ENCODE results near the gene DOK1. TPM values are rescaled to one million over a fixed set of nuclear protein-coding genes. Genes with fewer than 3 reads are reported as not detected.

Gene DOK1
- total and polyA plus RNA-seq, 9 donors: 6.4 to 8.7 (median 7.0) TPM

GRCh38 chr2:74525717-74526648, 28.5 kb upstream of the DOK1 start, which contains the start of gene DQX1:
TSS of gene DQX1 (minus strand) at chr2:74526231. CDS start at chr2:74525729, 502 bp downstream.
- peaks cover 17% of the 10 kb centered on the region for H3K4me1 ChIP-seq (ENCODE audit: control insufficient read depth, insufficient read depth, low read length)
- WGBS (ENCODE audit: insufficient coverage): 92% methylated on average over 4 of the region's 11 CpGs
- peaks cover 36% of the 10 kb centered on the region for H3K36me3 ChIP-seq (ENCODE audit: control insufficient read depth, insufficient read depth, low read length)
- no peaks in the 10 kb centered on the region for H3K9me3 ChIP-seq (replicated peaks; ENCODE audit: control insufficient read depth, low read depth, low read length)
- no peak within 1 kb of the TSS for H3K27ac ChIP-seq (ENCODE audit: low read length)
- peak; percentile 62 for DNase-seq
- H3K27me3 ChIP-seq (ENCODE audit: control insufficient read depth, insufficient read depth, low read length): peaks cover 8% of the 10 kb centered on the region
- no peak within 1 kb of the TSS for H3K4me3 ChIP-seq (ENCODE audit: low read length)

- Histone ChIP-seq H3K4me1 (ENCODE audit: control insufficient read depth, insufficient read depth, low read length) (peaks cover 25% of the 10 kb centered on the region), H3K27ac (ENCODE audit: low read length) (no peak overlapping the region), H3K27me3 (ENCODE audit: control insufficient read depth, insufficient read depth, low read length) (peaks cover 5% of the 10 kb centered on the region), H3K9me3 (replicated peaks; ENCODE audit: control insufficient read depth, low read depth, low read length) (no peaks in the 10 kb centered on the region), H3K4me3 (ENCODE audit: low read length) (no peak overlapping the region), H3K36me3 (ENCODE audit: control insufficient read depth, insufficient read depth, low read length) (peaks cover 43% of the 10 kb centered on the region)
- DNase-seq: no peak
- 100% methylated on average over 2 of the region's 11 CpGs for WGBS (ENCODE audit: insufficient coverage)
These were observed 27.8 kb upstream of the DOK1 start for GRCh38 chr2:74526649-74527230.

GRCh38 chr2:74527741-74528140, 26.8 kb upstream of the DOK1 start:
- Histone ChIP-seq H3K36me3 (ENCODE audit: control insufficient read depth, insufficient read depth, low read length) (peaks cover 49% of the 10 kb centered on the region), H3K9me3 (replicated peaks; ENCODE audit: control insufficient read depth, low read depth, low read length) (no peaks in the 10 kb centered on the region)
- WGBS (ENCODE audit: insufficient coverage): 80% methylated on average over 1 of the region's 9 CpGs

GRCh38 chr2:74528600-74529356, 25.7 kb upstream of the DOK1 start:
- peak; percentile 16 for DNase-seq
- Histone ChIP-seq H3K9me3 (replicated peaks; ENCODE audit: control insufficient read depth, low read depth, low read length) (no peaks in the 10 kb centered on the region), H3K4me3 (ENCODE audit: low read length) (peak overlapping the region; percentile 99), H3K4me1 (ENCODE audit: control insufficient read depth, insufficient read depth, low read length) (peaks cover 25% of the 10 kb centered on the region), H3K27ac (ENCODE audit: low read length) (peak overlapping the region; percentile 96), H3K27me3 (ENCODE audit: control insufficient read depth, insufficient read depth, low read length) (no peaks in the 10 kb centered on the region), H3K36me3 (ENCODE audit: control insufficient read depth, insufficient read depth, low read length) (peaks cover 56% of the 10 kb centered on the region)
- 8% methylated on average over 24 of the region's 29 CpGs for WGBS (ENCODE audit: insufficient coverage)

More at GRCh38 chr2:74527741-74528140, 26.8 kb upstream of the DOK1 start:
- Histone ChIP-seq H3K27ac (ENCODE audit: low read length) (no peak overlapping the region), H3K4me3 (ENCODE audit: low read length) (no peak overlapping the region), H3K27me3 (ENCODE audit: control insufficient read depth, insufficient read depth, low read length) (peaks cover 3% of the 10 kb centered on the region), H3K4me1 (ENCODE audit: control insufficient read depth, insufficient read depth, low read length) (peaks cover 25% of the 10 kb centered on the region)
- DNase-seq: peak; percentile 5

- WGBS (ENCODE audit: insufficient coverage): under 1% methylated on average over 86 of the region's 87 CpGs
- H3K4me3 ChIP-seq (ENCODE audit: low read length): peak within 1 kb of the TSS; percentile 99
- H3K4me1 ChIP-seq (ENCODE audit: control insufficient read depth, insufficient read depth, low read length): peaks cover 25% of the 10 kb centered on the region
- DNase-seq: peak; percentile 100
- H3K27me3 ChIP-seq (ENCODE audit: control insufficient read depth, insufficient read depth, low read length): no peaks in the 10 kb centered on the region
- peak within 1 kb of the TSS; percentile 96 for H3K27ac ChIP-seq (ENCODE audit: low read length)
- peaks cover 56% of the 10 kb centered on the region for H3K36me3 ChIP-seq (ENCODE audit: control insufficient read depth, insufficient read depth, low read length)
- no peaks in the 10 kb centered on the region for H3K9me3 ChIP-seq (replicated peaks; ENCODE audit: control insufficient read depth, low read depth, low read length)
These were observed 24.9 kb upstream of the DOK1 start, which contains the start of the genes AUP1 and HTRA2 for GRCh38 chr2:74529357-74530238. TSS of gene AUP1 (minus strand) at chr2:74529706. CDS start at chr2:74529629, 77 bp downstream. TSS of gene HTRA2 (plus strand) at chr2:74529933. CDS start at chr2:74530007, 74 bp downstream.

- Histone ChIP-seq H3K27me3 (ENCODE audit: control insufficient read depth, insufficient read depth, low read length) (no peaks in the 10 kb centered on the region), H3K9me3 (replicated peaks; ENCODE audit: control insufficient read depth, low read depth, low read length) (no peaks in the 10 kb centered on the region), H3K27ac (ENCODE audit: low read length) (peak overlapping the region; percentile 96), H3K4me3 (ENCODE audit: low read length) (peak overlapping the region; percentile 99), H3K36me3 (ENCODE audit: control insufficient read depth, insufficient read depth, low read length) (peaks cover 53% of the 10 kb centered on the region), H3K4me1 (ENCODE audit: control insufficient read depth, insufficient read depth, low read length) (peaks cover 25% of the 10 kb centered on the region)
- DNase-seq: peak; percentile 62
- WGBS (ENCODE audit: insufficient coverage): under 1% methylated on average over 23 of the region's 54 CpGs
These were observed 24.0 kb upstream of the DOK1 start for GRCh38 chr2:74530239-74531187.

GRCh38 chr2:74531666-74532065, 22.9 kb upstream of the DOK1 start:
- H3K27me3 ChIP-seq (ENCODE audit: control insufficient read depth, insufficient read depth, low read length): no peaks in the 10 kb centered on the region
- 86% methylated on average over 7 of the region's 7 CpGs for WGBS (ENCODE audit: insufficient coverage)
- H3K4me3 ChIP-seq (ENCODE audit: low read length): no peak overlapping the region
- H3K4me1 ChIP-seq (ENCODE audit: control insufficient read depth, insufficient read depth, low read length): peaks cover 25% of the 10 kb centered on the region
- H3K36me3 ChIP-seq (ENCODE audit: control insufficient read depth, insufficient read depth, low read length): peaks cover 41% of the 10 kb centered on the region
- peak; percentile 7 for DNase-seq
- no peak overlapping the region for H3K27ac ChIP-seq (ENCODE audit: low read length)
- no peaks in the 10 kb centered on the region for H3K9me3 ChIP-seq (replicated peaks; ENCODE audit: control insufficient read depth, low read depth, low read length)

GRCh38 chr2:74532222-74532621, 22.3 kb upstream of the DOK1 start:
- no peaks in the 10 kb centered on the region for H3K27me3 ChIP-seq (ENCODE audit: control insufficient read depth, insufficient read depth, low read length)
- H3K36me3 ChIP-seq (ENCODE audit: control insufficient read depth, insufficient read depth, low read length): peaks cover 36% of the 10 kb centered on the region
- no peaks in the 10 kb centered on the region for H3K9me3 ChIP-seq (replicated peaks; ENCODE audit: control insufficient read depth, low read depth, low read length)
- H3K27ac ChIP-seq (ENCODE audit: low read length): no peak overlapping the region
- H3K4me3 ChIP-seq (ENCODE audit: low read length): no peak overlapping the region
- DNase-seq: peak; percentile 65
- H3K4me1 ChIP-seq (ENCODE audit: control insufficient read depth, insufficient read depth, low read length): peaks cover 25% of the 10 kb centered on the region
